A673 (cell line): ENCODE data around the gene TH.

ENCODE experiments used
- CTCF ChIP-seq: fragments of 300-800, 200-600 bp; sonication (generic); conservative IDR thresholded peaks from 2 replicates; pipeline ENCODE4 v1.5.1; 2017; ENCODE audit warnings: low read depth, mild to moderate bottlenecking, antibody characterized with exemption, low read length, moderate library complexity, mixed read lengths
- EZH2 ChIP-seq: fragments of 200-600 bp; sonication (generic); IDR thresholded peaks from 2 replicates; pipeline ENCODE4 v1.6.1; 2017; ENCODE audit warnings: borderline replicate concordance, low read depth, mild to moderate bottlenecking, mixed read lengths, antibody characterized with exemption, low read length; ENCODE audit not compliant: poor library complexity, severe bottlenecking

- TF ChIP-seq EZH2 (no peak), CTCF (peak; percentile 68)
Measured at GRCh38 chr11:2196970-2197770, 25.6 kb upstream of the TH start.
